Smooth muscle cell (in vitro differentiated cells): ENCODE measurements around the gene TCAIM. TPM values are rescaled to one million over a fixed set of nuclear protein-coding genes. Genes with fewer than 3 reads are reported as not detected.

ENCODE experiments used
- DNase-seq: peaks from one replicate; lab custom pipeline; 2025; ENCODE audit not compliant: unreplicated experiment; lab: John Stamatoyannopoulos, UW
- H2AFZ ChIP-seq: fragments of 200-600 bp; sonication (generic); 2 replicates; pipeline ENCODE4 v1.6.0; 2016; ENCODE audit warnings: antibody characterized with exemption, low read depth, mild to moderate bottlenecking
- H3F3A ChIP-seq: fragments of 200-600 bp; sonication (generic); 2 replicates; pipeline ENCODE4 v1.6.0; 2017; ENCODE audit warnings: antibody characterized with exemption, low read depth
- H3K27ac ChIP-seq: fragments of 200-600 bp; sonication (generic); 2 replicates; pipeline ENCODE4 v1.5.1; 2016; ENCODE audit warnings: low read depth, mild to moderate bottlenecking
- H3K27me3 ChIP-seq: fragments of 200-600 bp; sonication (generic); 2 replicates; pipeline ENCODE4 v1.6.1; 2016; ENCODE audit warnings: low read depth, mild to moderate bottlenecking
- H3K36me3 ChIP-seq: fragments of 200-600 bp; sonication (generic); 2 replicates; pipeline ENCODE4 v1.5.1; 2016; ENCODE audit warnings: low read depth
- H3K4me1 ChIP-seq: fragments of 200-600 bp; sonication (generic); 2 replicates; pipeline ENCODE4 v1.5.1; 2016; ENCODE audit warnings: low read depth
- H3K4me2 ChIP-seq: fragments of 200-600 bp; sonication (generic); 2 replicates; pipeline ENCODE4 v1.6.0; 2016; ENCODE audit warnings: mild to moderate bottlenecking
- H3K4me3 ChIP-seq: fragments of 200-600 bp; sonication (generic); 2 replicates; pipeline ENCODE4 v1.5.1; 2016; ENCODE audit warnings: mild to moderate bottlenecking
- H3K79me2 ChIP-seq: fragments of 200-600 bp; sonication (generic); 2 replicates; pipeline ENCODE4 v1.6.0; 2016; ENCODE audit warnings: low read depth, mild to moderate bottlenecking
- H3K9ac ChIP-seq: fragments of 200-600 bp; sonication (generic); 2 replicates; pipeline ENCODE4 v1.6.0; 2016; ENCODE audit warnings: low read depth
- H3K9me3 ChIP-seq: fragments of 200-600 bp; sonication (generic); replicated peaks from 2 replicates; pipeline ENCODE4 v1.5.1; 2016; ENCODE audit warnings: low read depth
- H4K20me1 ChIP-seq: fragments of 200-600 bp; sonication (generic); 2 replicates; pipeline ENCODE4 v1.6.0; 2016; ENCODE audit warnings: low read depth
- CTCF ChIP-seq: fragments of 200-600 bp; sonication (generic); IDR thresholded peaks from 2 replicates; pipeline ENCODE4 v1.5.1; 2017; ENCODE audit warnings: borderline replicate concordance, mild to moderate bottlenecking, antibody characterized with exemption; ENCODE audit not compliant: insufficient read depth, poor library complexity, severe bottlenecking
- WGBS: methylation state at CpG from one replicate; pipeline ENCODE4 v1.1.7; 2016; ENCODE audit warnings: low lambda C conversion rate; 5-methylcytosine and 5-hydroxymethylcytosine counted together
- polyA plus RNA-seq: library from polyadenylated mRNA; unstranded; fragments of >200 nt; fragmentation: Nextera tagmentation; extraction: Ambion mirVana; gene quantifications from 2 replicates; pipeline ENCODE4 v1.2.1, GENCODE V29; 2016
- total RNA-seq: library from RNA; depleted of rRNA; stranded (reverse); fragments of >200 nt; gene quantifications from 2 replicates; pipeline ENCODE4 v1.2.3, GENCODE V29; 2014

The TCAIM gene
- total and polyA plus RNA-seq, 2 experiments from 2014 or later, result 10.7 to 23.1 TPM

- no peaks in the 10 kb centered on the region for H3K36me3 ChIP-seq
- no peak for TF ChIP-seq CTCF
- H4K20me1 ChIP-seq, result no peaks in the 10 kb centered on the region
- no peak overlapping the region for H2AFZ ChIP-seq
- H3K27me3 ChIP-seq, result no peaks in the 10 kb centered on the region
- H3F3A ChIP-seq, result peaks cover 25% of the 10 kb centered on the region
- peak overlapping the region; percentile 7 for H3K4me3 ChIP-seq
- H3K9me3 ChIP-seq, result no peaks in the 10 kb centered on the region
- no peaks in the 10 kb centered on the region for H3K79me2 ChIP-seq
- peak overlapping the region; percentile 71 for H3K4me2 ChIP-seq
- H3K9ac ChIP-seq, result peak overlapping the region; percentile 65
- 22% methylated on average over 7 of the region's 7 CpGs for WGBS
- H3K27ac ChIP-seq, result peak overlapping the region; percentile 90
- DNase-seq, result peak; percentile 16
- no peaks in the 10 kb centered on the region for H3K4me1 ChIP-seq
These were observed 101.1 kb downstream of the TCAIM start for GRCh38 chr3:44439499-44440295.

GRCh38 chr3:44442596-44443309 is 104.2 kb downstream of the TCAIM start:
- Histone ChIP-seq H3K4me2 (no peak overlapping the region), H3K4me1 (no peaks in the 10 kb centered on the region), H3F3A (peaks cover 25% of the 10 kb centered on the region), H3K9ac (no peak overlapping the region), H3K27ac (no peak overlapping the region), H3K9me3 (peaks cover 11% of the 10 kb centered on the region), H4K20me1 (no peaks in the 10 kb centered on the region), H2AFZ (no peak overlapping the region), H3K27me3 (no peaks in the 10 kb centered on the region), H3K79me2 (no peaks in the 10 kb centered on the region), H3K4me3 (no peak overlapping the region), H3K36me3 (peaks cover 12% of the 10 kb centered on the region)
- no peak for DNase-seq
- no peak for TF ChIP-seq CTCF
- 98% methylated on average over 2 of the region's 2 CpGs for WGBS

- H3K27me3 ChIP-seq, result no peaks in the 10 kb centered on the region
- H3K27ac ChIP-seq, result no peak overlapping the region
- peaks cover 22% of the 10 kb centered on the region for H3F3A ChIP-seq
- WGBS, result 98% methylated on average over 2 of the region's 2 CpGs
- H3K9ac ChIP-seq, result no peak overlapping the region
- no peak overlapping the region for H3K4me3 ChIP-seq
- peaks cover 24% of the 10 kb centered on the region for H3K9me3 ChIP-seq
- H3K4me1 ChIP-seq, result no peaks in the 10 kb centered on the region
- H3K79me2 ChIP-seq, result no peaks in the 10 kb centered on the region
- DNase-seq, result no peak
- no peak overlapping the region for H2AFZ ChIP-seq
- no peaks in the 10 kb centered on the region for H4K20me1 ChIP-seq
- no peak overlapping the region for H3K4me2 ChIP-seq
- no peak for TF ChIP-seq CTCF
- peaks cover 27% of the 10 kb centered on the region for H3K36me3 ChIP-seq
These were observed 105.9 kb downstream of the TCAIM start for GRCh38 chr3:44444437-44444836.
